Adrenal gland (tissue), 5 donors: ENCODE measurements around the gene PCDHA10.

Experiments used
- CTCF ChIP-seq, 6 experiments: fragments of 450-650 bp in 4 of 6; fragments of 200-600 bp in 2 of 6; sonication (generic) in 1 of 6; IDR thresholded peaks; 1 replicate in 5 of 6; 2 replicates in 1 of 6; pipeline versions ENCODE4 v1.5.1 to v1.8.0; 2016 to 2021; ENCODE audit warnings: antibody characterized with exemption in 6 of 6, mild to moderate bottlenecking in 2 of 6, moderate library complexity in 1 of 6
- POLR2A ChIP-seq, 2 donors: fragments of 450-650 bp; IDR thresholded peaks; one replicate each; pipeline ENCODE4 v1.6.1; 2017; ENCODE audit warnings: antibody characterized with exemption in 2 of 2, mild to moderate bottlenecking in 2 of 2, moderate library complexity in 1 of 2
- donor health status: DM: no; HTN: no; CAD: no.

- no peak for TF ChIP-seq CTCF (IDR thresholded peaks at IDR 0.05)
- no peak for TF ChIP-seq POLR2A (IDR thresholded peaks at IDR 0.05)
These were observed 2.2 kb downstream of the PCDHA10 start for GRCh38 chr5:140857987-140858240.
